Prostate gland (tissue), 2 donors: ENCODE results near the gene CREB3L2.

Experiments used
- CTCF ChIP-seq, 4 experiments: fragments of 200-600 bp in 2 of 4; fragments of 450-650 bp in 2 of 4; sonication (generic) in 2 of 4; IDR thresholded peaks; 1 replicate in 3 of 4; 2 replicates in 1 of 4; pipeline ENCODE4 v1.5.1; 2016 to 2019; ENCODE audit warnings: antibody characterized with exemption in 4 of 4, mild to moderate bottlenecking in 2 of 4, moderate library complexity in 2 of 4
- POLR2A ChIP-seq: fragments of 450-650 bp; IDR thresholded peaks from one replicate; pipeline ENCODE4 v1.6.1; 2016; ENCODE audit warnings: antibody characterized with exemption, mild to moderate bottlenecking

- TF ChIP-seq CTCF (IDR thresholded peaks at IDR 0.05) = no peak
- no peak for TF ChIP-seq POLR2A
These were observed 121.5 kb downstream of the CREB3L2 start for GRCh38 chr7:137880432-137880831.
